Keratinocyte (primary cell): ENCODE results near the gene CUX1. TPM values are rescaled to one million over a fixed set of nuclear protein-coding genes. Genes with fewer than 3 reads are reported as not detected.
"Not testable (repeated sequence)": the region's sequence is repeated elsewhere in the genome, so short reads cannot be mapped to it uniquely, and the experiment has no call there.

ENCODE experiments used
- DNase-seq: peaks from one replicate; pipeline ENCODE4 v3.0.0-alpha.2; 2011; ENCODE audit warnings: low read depth, missing footprints, low spot score
- FAIRE-seq: peaks from 2 replicates; lab custom pipeline; 2011; peaks lifted over from hg19 to GRCh38; lab: Jason Lieb, UNC
- H2AFZ ChIP-seq: 2 replicates; pipeline ENCODE4 v1.6.0; 2012; ENCODE audit warnings: low read length, control low read depth, inconsistent platforms; ENCODE audit not compliant: control insufficient read depth
- H3K27ac ChIP-seq: 2 replicates; pipeline ENCODE4 v1.5.1; 2011; ENCODE audit warnings: low read length; ENCODE audit not compliant: control insufficient read depth, insufficient read depth
- H3K27me3 ChIP-seq: 3 replicates; pipeline ENCODE4 v1.6.0; 2011; ENCODE audit warnings: low read length; ENCODE audit not compliant: control insufficient read depth, insufficient read depth; ENCODE audit errors: extremely low read depth
- H3K36me3 ChIP-seq, 2 experiments: 2 replicates in 1 of 2; 3 replicates in 1 of 2; pipeline ENCODE4 v1.5.1; 2011; ENCODE audit warnings: low read length in 2 of 2, mild to moderate bottlenecking in 1 of 2; ENCODE audit not compliant: control insufficient read depth in 2 of 2, insufficient read depth in 2 of 2; ENCODE audit errors: extremely low read depth in 1 of 2
- H3K4me1 ChIP-seq: 3 replicates; pipeline ENCODE4 v1.5.1; 2011; ENCODE audit warnings: low read length; ENCODE audit not compliant: control insufficient read depth, insufficient read depth; ENCODE audit errors: extremely low read depth
- H3K4me2 ChIP-seq: 3 replicates; pipeline ENCODE4 v1.6.0; 2011; ENCODE audit warnings: low read depth, low read length; ENCODE audit not compliant: control insufficient read depth, insufficient read depth; ENCODE audit errors: extremely low read depth
- H3K4me3 ChIP-seq, 3 experiments: fragments of 200-600 bp in 1 of 3; sonication (generic) in 1 of 3; 2 replicates in 2 of 3; 3 replicates in 1 of 3; pipeline ENCODE4 v1.5.1; 2011 to 2016; ENCODE audit warnings: low read length in 3 of 3, mild to moderate bottlenecking in 3 of 3, control low read depth in 2 of 3, inconsistent platforms in 1 of 3, low read depth in 1 of 3, mixed read lengths in 1 of 3, mixed run types in 1 of 3, moderate library complexity in 1 of 3; ENCODE audit not compliant: control insufficient read depth in 2 of 3, insufficient read depth in 2 of 3; ENCODE audit errors: extremely low read depth in 1 of 3
- H3K79me2 ChIP-seq: 2 replicates; pipeline ENCODE4 v1.6.0; 2012; ENCODE audit warnings: low read length; ENCODE audit not compliant: control insufficient read depth, insufficient read depth
- H3K9ac ChIP-seq: 3 replicates; pipeline ENCODE4 v1.6.0; 2011; ENCODE audit warnings: low read length; ENCODE audit not compliant: control insufficient read depth, insufficient read depth; ENCODE audit errors: extremely low read depth
- H3K9me1 ChIP-seq: 3 replicates; pipeline ENCODE4 v1.6.0; 2011; ENCODE audit warnings: low read length; ENCODE audit not compliant: control insufficient read depth, insufficient read depth; ENCODE audit errors: extremely low read depth
- H3K9me3 ChIP-seq: 2 replicates; pipeline ENCODE4 v1.5.1; 2012; ENCODE audit warnings: low read depth, low read length; ENCODE audit not compliant: control insufficient read depth
- H4K20me1 ChIP-seq: 3 replicates; pipeline ENCODE4 v1.6.0; 2011; ENCODE audit warnings: low read length; ENCODE audit not compliant: control insufficient read depth, insufficient read depth; ENCODE audit errors: extremely low read depth
- EZH2 ChIP-seq: IDR thresholded peaks from one replicate; pipeline ENCODE4 v1.6.1; 2012; ENCODE audit warnings: inconsistent platforms, mild to moderate bottlenecking, low read length, moderate library complexity
- dilution Hi-C: fragments of 300-500 bp; cut with MboI; formaldehyde crosslinking; loops from one replicate; pipeline ENCODE4 v1.7.0; 2020; ENCODE audit warnings: low sequenced_read_pairs; ENCODE audit not compliant: extremely low pct_ligation_motif_present
- polyA plus RNA-seq, 5 experiments: library from polyadenylated mRNA; depleted of rRNA in 3 of 5; stranded (reverse) in 3 of 5; stranded (forward) in 1 of 5; unstranded in 1 of 5; fragments of >200 nt; gene quantifications; 1 replicate in 1 of 5; 2 replicates in 3 of 5; 3 replicates in 1 of 5; pipeline versions ENCODE4 v1.2.1 to v1.2.3, GENCODE V29; 2011 to 2012; ENCODE audit warnings: missing spikeins in 2 of 5, low read depth in 1 of 5, low replicate concordance in 1 of 5
- TF ChIP-seq, protein P1 (sequence below), 3 experiments: IDR thresholded peaks in 1 of 3; conservative IDR thresholded peaks in 1 of 3; optimal IDR thresholded peaks in 1 of 3; 2 replicates in 2 of 3; 3 replicates in 1 of 3; pipeline versions ENCODE3 to v1.5.1; 2011; ENCODE audit warnings: low read length in 3 of 3, mild to moderate bottlenecking in 3 of 3, moderate library complexity in 2 of 3, control low read depth in 1 of 3, inconsistent platforms in 1 of 3; ENCODE audit not compliant: insufficient read depth in 2 of 3; ENCODE audit errors: extremely low read depth in 1 of 3

The CUX1 gene
- polyA plus RNA-seq, 1 donor (not counting 4 experiments of a cell fraction or from before 2014, with no cell fraction given), result 18.3 TPM

DNA sequence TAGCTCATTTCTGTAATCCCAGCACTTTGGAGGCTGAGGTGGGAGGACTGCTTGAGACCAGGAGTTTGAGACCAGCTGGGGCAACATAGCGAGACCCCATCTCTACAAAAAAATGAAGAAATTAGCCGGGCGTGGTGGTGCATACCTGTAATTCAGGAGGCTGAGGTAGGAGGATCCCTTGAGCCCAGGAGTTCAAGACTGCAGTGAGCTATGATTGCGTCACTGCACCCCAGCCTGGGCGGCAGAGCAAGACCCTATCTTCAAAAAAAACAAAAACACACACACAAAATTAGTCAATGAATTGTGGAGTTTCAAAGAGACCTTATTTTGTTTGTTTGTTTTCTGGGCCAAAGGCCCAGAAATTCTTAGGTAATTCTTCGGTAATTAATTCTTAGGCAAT is 110.0 kb downstream of the CUX1 start:
- Histone ChIP-seq H3K27ac (no peak overlapping the region), H3K79me2 (no peaks in the 10 kb centered on the region)

DNA sequence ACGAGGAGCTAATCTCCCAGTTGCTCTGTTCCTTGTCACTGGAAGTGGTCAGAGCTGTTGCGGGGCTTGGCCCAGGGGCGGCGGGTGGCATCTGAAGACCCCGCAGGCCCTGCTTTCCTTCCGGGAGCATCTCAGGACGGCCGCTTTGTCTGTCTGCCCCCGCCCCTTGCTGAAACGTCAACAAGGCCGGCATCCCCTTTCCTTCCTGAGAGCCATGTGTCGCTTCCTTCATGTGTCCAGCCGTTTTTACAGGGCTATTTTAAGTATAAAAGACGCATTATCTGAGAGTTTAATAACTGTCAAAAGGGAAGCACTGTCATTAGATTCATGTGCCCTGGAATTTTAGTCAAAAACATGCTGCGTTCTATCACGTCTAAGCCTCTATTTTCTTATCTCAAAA is 110.4 kb downstream of the CUX1 start:
- no peaks in the 10 kb centered on the region for H3K4me1 ChIP-seq
- H3K27ac ChIP-seq, result no peak overlapping the region
- H4K20me1 ChIP-seq, result no peaks in the 10 kb centered on the region
- no peak overlapping the region for H3K9ac ChIP-seq
- no peak overlapping the region for H2AFZ ChIP-seq
- H3K27me3 ChIP-seq, result no peaks in the 10 kb centered on the region
- H3K9me1 ChIP-seq, result no peaks in the 10 kb centered on the region
- no peak overlapping the region for H3K4me2 ChIP-seq
- DNase-seq, result no peak
- H3K79me2 ChIP-seq, result no peaks in the 10 kb centered on the region
- no peak for FAIRE-seq
- H3K9me3 ChIP-seq, result no peaks in the 10 kb centered on the region
- TF ChIP-seq EZH2, result no peak
- TF ChIP-seq, protein P1, sequence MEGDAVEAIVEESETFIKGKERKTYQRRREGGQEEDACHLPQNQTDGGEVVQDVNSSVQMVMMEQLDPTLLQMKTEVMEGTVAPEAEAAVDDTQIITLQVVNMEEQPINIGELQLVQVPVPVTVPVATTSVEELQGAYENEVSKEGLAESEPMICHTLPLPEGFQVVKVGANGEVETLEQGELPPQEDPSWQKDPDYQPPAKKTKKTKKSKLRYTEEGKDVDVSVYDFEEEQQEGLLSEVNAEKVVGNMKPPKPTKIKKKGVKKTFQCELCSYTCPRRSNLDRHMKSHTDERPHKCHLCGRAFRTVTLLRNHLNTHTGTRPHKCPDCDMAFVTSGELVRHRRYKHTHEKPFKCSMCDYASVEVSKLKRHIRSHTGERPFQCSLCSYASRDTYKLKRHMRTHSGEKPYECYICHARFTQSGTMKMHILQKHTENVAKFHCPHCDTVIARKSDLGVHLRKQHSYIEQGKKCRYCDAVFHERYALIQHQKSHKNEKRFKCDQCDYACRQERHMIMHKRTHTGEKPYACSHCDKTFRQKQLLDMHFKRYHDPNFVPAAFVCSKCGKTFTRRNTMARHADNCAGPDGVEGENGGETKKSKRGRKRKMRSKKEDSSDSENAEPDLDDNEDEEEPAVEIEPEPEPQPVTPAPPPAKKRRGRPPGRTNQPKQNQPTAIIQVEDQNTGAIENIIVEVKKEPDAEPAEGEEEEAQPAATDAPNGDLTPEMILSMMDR (optimal IDR thresholded peaks at IDR 0.05 in 1 of 3, IDR thresholded peaks at IDR 0.05 in 1 of 3, conservative IDR thresholded peaks at IDR 0.05 in 1 of 3; ENCODE audit: extremely low read depth in 1 of 3, insufficient read depth in 2 of 3, low read length in 3 of 3), result no peak
- no peak overlapping the region for H3K4me3 ChIP-seq
- dilution Hi-C loops, result no loop called here
- no peaks in the 10 kb centered on the region for H3K36me3 ChIP-seq

More for the DNA sequence above, 110.0 kb downstream of the CUX1 start:
- H3K4me2 ChIP-seq, result no peak overlapping the region
- DNase-seq (no peak), FAIRE-seq (no peak)
- no peaks in the 10 kb centered on the region for H4K20me1 ChIP-seq
- H3K4me1 ChIP-seq, result no peaks in the 10 kb centered on the region
- H3K9ac ChIP-seq, result no peak overlapping the region
- no peaks in the 10 kb centered on the region for H3K9me3 ChIP-seq
- H3K36me3 ChIP-seq, result no peaks in the 10 kb centered on the region
- H3K27me3 ChIP-seq, result no peaks in the 10 kb centered on the region
- H3K4me3 ChIP-seq, result no peak overlapping the region
- no peak for TF ChIP-seq EZH2
- dilution Hi-C loops, result no loop called here
- no peak overlapping the region for H2AFZ ChIP-seq
- H3K9me1 ChIP-seq, result no peaks in the 10 kb centered on the region

DNA sequence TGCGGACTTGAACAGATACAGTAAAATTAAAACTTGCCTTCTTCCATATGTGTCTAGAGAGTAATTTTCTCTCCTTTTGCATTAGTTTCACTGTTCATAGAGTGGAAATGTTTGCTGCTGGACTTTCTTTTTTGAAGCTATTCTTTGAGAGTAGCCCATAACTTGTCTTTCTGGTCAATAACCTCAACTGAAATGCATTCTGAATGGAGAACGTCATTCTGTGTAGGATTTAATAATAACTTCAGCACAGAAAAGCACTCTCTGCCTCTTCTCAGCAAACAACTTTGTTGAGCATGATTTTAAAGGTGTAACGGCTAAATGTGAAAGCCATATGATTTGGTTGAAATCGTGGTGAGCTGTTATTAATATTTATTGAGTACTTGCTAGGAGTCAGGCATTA is 111.8 kb downstream of the CUX1 start:
- H3K79me2 ChIP-seq, result no peaks in the 10 kb centered on the region
- TF ChIP-seq EZH2, result no peak
- TF ChIP-seq, protein P1 (optimal IDR thresholded peaks at IDR 0.05 in 1 of 3, IDR thresholded peaks at IDR 0.05 in 1 of 3, conservative IDR thresholded peaks at IDR 0.05 in 1 of 3; ENCODE audit: extremely low read depth in 1 of 3, insufficient read depth in 2 of 3, low read length in 3 of 3), result no peak
- FAIRE-seq, result no peak

DNA sequence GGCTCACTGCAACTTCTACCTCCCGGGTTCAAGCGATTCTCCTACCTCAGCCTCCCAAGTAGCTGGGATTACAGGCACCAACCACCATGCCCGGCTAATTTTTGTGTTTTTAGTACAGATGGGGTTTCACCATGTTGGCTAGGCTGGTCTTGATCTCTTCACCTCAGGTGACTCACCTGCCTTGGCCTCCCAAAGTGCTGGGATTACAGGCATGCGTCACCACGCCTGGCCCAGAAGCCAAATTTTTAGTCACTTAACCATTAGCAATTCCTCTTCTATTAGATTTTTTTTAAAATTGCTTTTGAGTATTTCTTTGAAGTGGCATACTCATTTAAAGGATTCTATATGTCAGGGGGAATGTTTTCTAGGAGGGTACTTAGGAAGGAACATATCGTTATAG is 112.5 kb downstream of the CUX1 start:
- H3K27me3 ChIP-seq, H3K4me2 ChIP-seq, H2AFZ ChIP-seq, H3K9me1 ChIP-seq, H3K9ac ChIP-seq, H3K79me2 ChIP-seq, H3K27ac ChIP-seq, H3K9me3 ChIP-seq, FAIRE-seq, H3K36me3 ChIP-seq, DNase-seq, dilution Hi-C loops, H3K4me3 ChIP-seq, H4K20me1 ChIP-seq, H3K4me1 ChIP-seq: not testable (repeated sequence)

More for the DNA sequence above, 111.8 kb downstream of the CUX1 start:
- Histone ChIP-seq H3K4me3 (no peak overlapping the region), H3K4me2 (no peak overlapping the region), H2AFZ (no peak overlapping the region), H3K9ac (no peak overlapping the region), H4K20me1 (no peaks in the 10 kb centered on the region), H3K27me3 (no peaks in the 10 kb centered on the region), H3K9me3 (no peaks in the 10 kb centered on the region), H3K9me1 (no peaks in the 10 kb centered on the region), H3K36me3 (no peaks in the 10 kb centered on the region), H3K27ac (no peak overlapping the region), H3K4me1 (no peaks in the 10 kb centered on the region)
- dilution Hi-C loops, result no loop called here
- no peak for DNase-seq
